Myocyte (in vitro differentiated cells): ENCODE measurements around the gene SPSB4. TPM values are rescaled to one million over a fixed set of nuclear protein-coding genes. Genes with fewer than 3 reads are reported as not detected.

Experiments used
- DNase-seq: peaks from one replicate; pipeline ENCODE4 v3.0.0-alpha.2; 2012; ENCODE audit warnings: low read depth
- total RNA-seq: library from RNA; depleted of rRNA; stranded (reverse); fragments of >200 nt; gene quantifications from 2 replicates; pipeline ENCODE4 v1.2.3, GENCODE V29; 2014

Gene SPSB4
- total RNA-seq, 1 donor from 2014 or later: 1.4 TPM

DNA sequence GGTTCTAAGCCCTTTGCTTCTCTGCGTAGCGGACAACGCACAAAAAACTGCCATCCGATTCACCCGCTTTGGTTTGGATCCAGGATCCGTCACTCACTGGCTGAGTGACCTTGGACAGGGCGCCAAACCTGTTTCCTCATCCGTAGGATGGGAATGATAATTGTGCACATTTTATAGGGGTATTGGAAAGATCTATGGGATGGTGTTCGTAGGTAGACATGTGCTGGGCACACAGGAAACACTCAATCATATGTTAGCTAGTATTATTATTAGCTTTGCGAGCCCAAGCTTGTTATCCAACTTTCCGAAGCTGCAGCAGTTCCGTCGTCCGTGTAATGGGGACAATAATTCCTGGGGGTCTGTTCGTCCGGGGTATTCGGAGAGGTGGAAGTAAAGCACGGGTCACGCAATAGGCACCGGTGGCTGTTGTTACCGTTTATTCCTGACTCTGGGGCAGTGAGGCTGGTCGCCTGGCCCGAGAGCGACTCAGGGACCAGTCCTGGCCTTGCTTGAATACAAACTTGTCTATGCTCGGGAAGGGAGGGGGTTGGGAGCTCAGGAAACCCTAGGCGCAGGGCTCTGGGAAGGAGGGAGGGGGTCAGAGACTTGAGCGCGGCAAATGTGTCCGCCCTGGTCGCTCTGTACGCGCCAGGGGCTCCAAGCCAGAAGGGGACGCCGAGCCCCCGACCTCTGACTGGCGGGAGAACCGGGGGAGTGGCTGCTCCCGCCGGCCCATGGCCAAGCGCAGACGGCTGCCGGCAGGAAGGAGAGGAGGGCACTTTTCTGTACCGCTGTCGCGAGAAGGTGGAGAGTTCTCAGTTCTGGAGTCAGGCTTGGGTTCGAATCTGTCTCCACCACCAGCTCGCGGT, 1.3 kb downstream of the SPSB4 start:
- DNase-seq: no peak

DNA sequence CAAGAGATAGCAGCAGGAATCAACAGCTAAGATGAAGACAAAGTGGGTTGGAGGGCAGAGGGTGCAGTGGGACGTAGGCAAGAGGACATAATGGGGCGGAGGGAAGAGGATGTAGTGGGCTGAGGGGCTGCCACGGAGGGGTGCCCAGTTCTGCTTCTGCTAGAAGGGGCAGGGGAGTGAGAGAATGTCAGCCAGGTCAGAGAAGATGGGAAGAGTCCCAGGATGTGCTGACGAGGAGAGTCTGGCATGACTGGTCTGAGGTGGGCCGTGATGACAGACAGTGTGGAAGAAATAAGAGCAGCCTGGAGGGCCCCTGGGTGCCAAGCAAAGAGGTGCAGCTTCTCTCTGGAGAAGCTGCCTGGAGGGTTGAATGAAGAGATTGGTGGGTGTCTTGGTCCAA, 4.0 kb downstream of the SPSB4 start:
- DNase-seq: no peak

DNA sequence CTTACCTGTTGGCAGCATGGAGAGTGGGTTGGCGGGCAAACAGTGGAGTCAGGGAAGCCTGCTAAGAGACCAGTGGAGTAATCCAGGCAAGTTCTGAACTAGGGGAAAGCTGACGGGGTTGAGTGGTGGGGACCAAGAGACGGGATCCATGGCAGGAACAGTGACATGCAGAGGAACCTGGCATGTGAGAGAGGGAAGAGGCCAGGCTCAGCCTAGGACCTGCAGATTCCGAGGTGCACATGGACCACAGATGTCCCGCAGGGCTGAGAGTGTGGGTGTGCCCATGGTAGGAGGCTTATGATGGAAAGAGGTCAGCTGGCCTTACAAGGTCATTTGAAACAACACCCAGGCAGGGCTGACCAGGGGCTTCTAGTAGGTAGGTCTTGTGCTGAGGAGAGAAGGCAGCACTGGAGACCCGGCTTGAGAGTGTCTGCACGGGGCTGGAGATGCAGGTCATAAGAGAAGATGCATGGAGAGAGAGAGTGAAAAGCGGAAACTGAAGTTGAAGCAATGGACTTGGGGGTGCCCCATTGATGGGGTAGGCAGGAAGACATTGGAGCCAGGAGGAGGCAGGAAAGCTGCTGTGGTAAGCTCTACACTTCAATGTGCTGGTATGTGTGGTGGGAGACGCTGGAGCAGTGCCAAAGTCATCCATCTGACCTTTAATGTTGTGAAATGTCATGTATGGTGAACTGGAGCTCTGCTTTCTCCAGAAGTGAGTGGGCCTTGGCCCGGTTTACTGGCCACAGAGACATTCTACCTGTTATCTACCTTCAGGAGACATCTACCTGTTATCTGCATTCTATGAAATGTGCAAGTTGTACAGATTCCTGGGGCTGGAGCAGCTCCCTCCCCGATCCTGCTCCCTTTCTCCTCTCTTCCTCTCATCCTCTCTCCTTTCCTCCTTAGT, 4.6 kb downstream of the SPSB4 start:
- no peak for DNase-seq

DNA sequence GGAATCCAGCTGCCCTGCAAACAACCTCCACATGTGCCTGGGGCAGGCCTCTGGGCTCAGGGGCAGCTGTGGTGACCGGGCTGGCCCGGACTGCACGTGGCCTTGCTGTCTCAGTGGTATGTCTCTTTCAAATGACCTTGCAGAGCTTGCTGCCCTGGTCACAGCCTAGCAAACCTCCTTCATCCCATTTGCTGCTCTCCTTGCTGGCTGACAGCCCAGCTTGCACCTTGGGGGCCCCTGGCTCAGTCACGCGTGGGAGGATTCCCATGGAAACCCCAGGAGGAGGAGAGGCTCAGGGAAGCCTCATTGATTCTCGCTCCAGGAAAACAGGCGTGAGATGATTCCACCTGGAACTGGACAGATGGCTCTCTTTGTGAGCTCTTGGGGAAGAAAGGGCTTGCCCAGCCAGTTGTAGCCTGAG, 5.6 kb downstream of the SPSB4 start:
- no peak for DNase-seq

DNA sequence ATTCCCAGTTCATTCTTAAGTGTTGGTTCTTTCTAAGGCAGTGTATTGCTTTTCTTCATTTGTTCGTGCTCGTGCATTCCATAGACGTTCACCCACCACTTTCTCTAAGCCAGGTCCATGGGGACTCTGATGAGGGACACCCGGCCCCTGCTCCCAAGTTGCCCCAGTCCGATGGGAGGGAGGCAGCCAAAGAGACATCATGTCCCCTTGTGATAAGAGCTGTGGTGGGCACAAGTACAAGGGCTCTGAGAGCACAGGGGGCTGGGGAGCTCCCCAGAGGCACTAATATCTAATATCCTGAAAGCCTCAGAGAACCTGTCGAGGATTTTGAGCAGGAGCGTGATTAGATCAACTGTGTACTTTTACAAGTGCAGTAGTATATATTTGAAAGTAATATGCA, 6.3 kb downstream of the SPSB4 start:
- no peak for DNase-seq

DNA sequence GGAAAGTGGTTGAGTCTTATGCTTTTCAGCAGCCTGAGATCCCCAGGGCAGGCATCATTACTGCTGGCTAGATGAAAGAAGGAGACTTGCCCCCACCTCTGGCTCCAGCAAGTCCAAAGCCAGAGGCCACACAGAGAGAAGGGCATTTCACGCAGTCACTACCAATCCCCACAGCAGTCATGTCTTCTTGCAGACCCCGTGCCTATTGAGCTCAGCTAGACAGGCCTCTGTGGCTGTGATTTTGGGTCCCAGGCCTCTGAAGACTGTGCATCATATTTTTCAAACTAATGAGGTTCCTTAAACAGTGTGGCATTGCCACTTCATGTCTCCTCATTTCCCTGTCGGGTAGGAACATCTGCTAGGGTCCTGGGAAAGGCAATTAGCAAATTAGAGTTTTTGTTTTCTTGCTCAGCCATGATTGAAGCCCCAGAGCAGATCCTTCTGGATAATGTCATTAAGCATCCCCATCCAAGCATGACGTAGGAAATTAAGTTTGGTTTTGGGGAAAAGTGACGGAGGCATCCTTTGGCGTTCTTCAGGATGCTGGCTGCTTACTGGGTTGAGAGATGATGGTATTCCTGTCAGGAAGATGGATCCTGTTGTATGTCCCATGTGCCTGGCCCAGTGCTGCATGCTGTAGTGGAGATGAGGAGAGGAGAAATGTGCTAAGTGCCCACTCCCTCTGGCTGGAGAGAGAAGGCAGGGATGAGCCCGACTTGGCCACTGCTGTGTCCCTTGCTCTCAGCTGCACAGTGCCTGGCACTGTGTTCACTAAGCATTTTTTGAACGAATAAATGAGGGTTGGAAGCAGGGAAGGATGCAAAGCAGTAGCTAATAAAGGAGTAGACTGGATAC, 7.0 kb downstream of the SPSB4 start:
- no peak for DNase-seq

- DNase-seq: no peak
Observed at GRCh38 chr3:141058996-141059395, 7.8 kb downstream of the SPSB4 start.

- DNase-seq: no peak
Observed at GRCh38 chr3:141059816-141060215, 8.7 kb downstream of the SPSB4 start.

GRCh38 chr3:141060327-141060726, 9.2 kb downstream of the SPSB4 start:
- no peak for DNase-seq

DNA sequence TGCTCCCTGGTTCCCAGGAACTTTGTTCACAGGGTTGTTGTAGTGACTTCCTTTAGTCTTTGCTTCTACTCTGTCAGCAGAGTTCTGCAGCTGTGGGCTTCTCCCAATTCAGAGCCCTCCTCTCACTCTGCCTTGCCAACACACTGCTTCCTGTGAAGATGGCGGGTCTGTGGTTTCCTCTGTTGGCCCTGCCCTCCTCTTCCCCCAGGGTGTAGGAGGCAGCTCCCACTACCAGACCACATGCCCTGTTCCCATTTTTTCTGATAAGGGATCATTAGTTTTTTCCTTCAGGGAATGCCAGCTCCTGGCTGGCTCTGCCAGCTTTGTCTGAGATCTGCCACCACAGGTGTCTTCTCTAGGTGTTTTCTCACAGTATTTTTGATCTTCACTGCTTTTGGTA, 12.7 kb downstream of the SPSB4 start:
- no peak for DNase-seq

- no peak for DNase-seq
Observed at GRCh38 chr3:141064255-141064926, 13.2 kb downstream of the SPSB4 start.

DNA sequence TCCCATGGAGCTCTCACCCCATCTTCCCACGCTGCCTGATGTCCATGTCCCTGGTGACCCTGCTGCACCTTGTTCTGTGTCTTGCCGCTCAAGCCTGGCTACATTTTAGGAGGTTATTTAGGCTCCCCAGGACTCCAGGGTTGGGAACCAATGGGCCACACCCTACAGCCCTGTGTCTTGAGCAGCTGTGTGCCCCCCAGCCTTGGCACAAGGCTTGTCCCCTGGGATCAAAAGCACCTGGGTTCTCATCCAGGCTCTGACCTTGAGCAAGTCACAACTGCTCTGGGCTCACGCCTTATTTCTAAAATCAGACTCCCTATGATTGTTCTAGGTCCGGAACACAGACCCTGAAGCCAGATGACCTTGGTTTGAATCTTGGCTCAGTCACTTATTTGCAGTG, 14.1 kb downstream of the SPSB4 start:
- DNase-seq: no peak

GRCh38 chr3:141065841-141066805, 15.0 kb downstream of the SPSB4 start:
- no peak for DNase-seq

DNA sequence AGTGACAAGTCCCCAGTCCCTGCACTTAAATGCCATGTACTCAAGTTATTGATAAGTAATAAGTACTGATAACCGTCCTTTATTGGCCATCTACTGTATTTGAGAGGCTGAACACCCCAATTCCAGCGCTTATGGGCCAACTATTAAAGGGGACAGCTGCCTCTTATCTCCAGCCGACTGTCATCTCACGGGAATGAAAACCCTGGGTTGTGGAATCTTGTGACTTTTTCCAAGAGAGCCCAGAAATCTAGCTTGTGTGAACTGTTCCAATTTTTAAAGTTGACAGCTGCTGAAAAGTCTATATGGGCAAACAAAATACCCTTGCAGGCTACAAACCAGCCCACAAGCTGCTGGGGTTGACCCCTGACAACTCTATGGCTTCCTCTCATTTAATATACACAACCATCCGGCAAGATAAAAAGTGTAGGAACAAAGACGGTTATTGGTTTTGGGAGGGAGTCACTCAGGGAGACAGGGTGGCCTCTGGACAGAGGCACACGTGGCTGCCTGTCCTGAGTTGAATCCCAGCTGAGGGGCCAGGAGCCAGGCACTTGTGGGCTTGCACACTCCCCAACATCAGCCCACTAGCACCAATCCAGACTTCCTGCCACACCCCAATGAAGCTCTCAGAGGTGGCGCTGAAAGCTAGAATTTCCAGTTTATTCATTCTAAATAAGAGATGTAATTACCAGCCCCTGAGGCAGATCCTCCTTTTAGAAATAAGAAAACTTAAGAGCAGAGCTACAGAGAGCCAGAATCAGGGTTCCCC, 16.2 kb downstream of the SPSB4 start:
- DNase-seq: no peak

- DNase-seq: no peak
Observed at GRCh38 chr3:141070229-141070628, 19.1 kb downstream of the SPSB4 start.

GRCh38 chr3:141070727-141071357, 19.7 kb downstream of the SPSB4 start:
- DNase-seq: no peak

DNA sequence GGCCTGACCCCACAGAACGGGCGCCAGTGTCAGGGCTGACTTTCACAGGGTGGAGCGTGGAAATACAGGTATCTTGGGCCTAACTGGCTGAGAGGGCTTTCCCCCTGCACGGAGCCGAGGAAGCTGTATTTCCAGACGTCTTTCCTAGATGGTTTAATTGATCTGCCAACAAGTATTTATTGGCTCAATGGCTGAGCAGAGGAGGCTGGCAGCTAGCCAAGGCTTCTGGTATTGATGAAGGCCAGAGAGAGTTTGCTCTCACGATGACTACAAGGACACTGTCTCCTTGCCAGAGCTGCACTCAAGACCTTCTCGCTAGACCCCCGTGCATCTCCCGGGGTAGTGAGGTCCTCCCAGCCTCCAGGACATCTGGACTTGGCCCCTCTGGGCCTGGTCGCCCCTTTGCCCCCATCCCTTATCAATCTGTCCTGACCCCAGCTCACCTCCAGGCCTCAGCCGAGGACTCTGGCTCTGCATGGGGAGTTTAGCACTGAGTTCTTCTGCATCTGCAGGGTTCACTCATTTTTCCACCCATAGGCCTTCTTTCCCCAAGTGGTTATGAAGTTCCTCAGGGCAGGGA, 20.6 kb downstream of the SPSB4 start:
- DNase-seq: no peak

- no peak for DNase-seq
Observed at GRCh38 chr3:141072950-141073349, 21.8 kb downstream of the SPSB4 start.
